Activated naive CD4-positive, alpha-beta T cell treated with anti-CD3 and anti-CD28 coated beads, Interleukin-2, amount 50 U/mL, for 72 hours (primary cell): Measurements from ENCODE around the gene NPAS3. TPM values are rescaled to one million over a fixed set of nuclear protein-coding genes. Genes with fewer than 3 reads are reported as not detected.

Source experiments
- ATAC-seq, 2 donors: fragments of 150-1000 bp; cut with Tn5 transposase; 2 replicates each; pipeline ENCODE4 v1.10.0; 2021; ENCODE audit warnings: mild to moderate bottlenecking in 2 of 2, moderate library complexity in 2 of 2
- DNase-seq, 2 donors: peaks; one replicate each; pipeline ENCODE4 v3.0.0; 2021 to 2022; ENCODE audit warnings: low spot score in 2 of 2
- H3K27ac Mint-ChIP-seq, 2 donors: one replicate each; pipeline ENCODE4 v1.8.0; 2022; ENCODE audit warnings: mild to moderate bottlenecking in 2 of 2, mixed read lengths in 2 of 2
- H3K36me3 Mint-ChIP-seq, 2 donors: one replicate each; pipeline ENCODE4 v1.8.0; 2022; ENCODE audit warnings: mixed read lengths in 2 of 2
- H3K9me3 Mint-ChIP-seq, 2 donors: one replicate each; pipeline ENCODE4 v1.8.0; 2022; ENCODE audit warnings: mixed read lengths in 2 of 2
- total RNA-seq, 2 donors: library from RNA; stranded (reverse); gene quantifications; one replicate each; pipeline ENCODE4 v1.2.3, GENCODE V29; 2022

Gene NPAS3
- total RNA-seq, 2 donors from 2014 or later, result not detected

- Mint-ChIP-seq H3K9me3 (peaks cover 12 to 14% of the 10 kb centered on the region in 2 donors), H3K36me3 (no peaks in the 10 kb centered on the region), H3K27ac (no peak overlapping the region)
- no peak for ATAC-seq
- no peak for DNase-seq
Measured at GRCh38 chr14:33717866-33718265, 779.2 kb downstream of the NPAS3 start.

GRCh38 chr14:33720284-33720787 is 781.7 kb downstream of the NPAS3 start:
- Mint-ChIP-seq H3K36me3 (no peaks in the 10 kb centered on the region), H3K27ac (no peak overlapping the region), H3K9me3 (peaks cover 6 to 14% of the 10 kb centered on the region in 2 donors)
- ATAC-seq (no peak), DNase-seq (no peak)

GRCh38 chr14:33726685-33727084 is 788.0 kb downstream of the NPAS3 start:
- ATAC-seq (no peak), DNase-seq (no peak)
- Mint-ChIP-seq H3K9me3 (peaks cover 0 to 5% of the 10 kb centered on the region in 2 donors), H3K36me3 (no peaks in the 10 kb centered on the region), H3K27ac (no peak overlapping the region)

GRCh38 chr14:33727606-33728005 is 788.9 kb downstream of the NPAS3 start:
- H3K9me3 Mint-ChIP-seq, result peaks cover 0 to 8% of the 10 kb centered on the region in 2 donors
- no peak overlapping the region for H3K27ac Mint-ChIP-seq

GRCh38 chr14:33728010-33728498 is 789.4 kb downstream of the NPAS3 start:
- DNase-seq (no peak), ATAC-seq (peak in 1 of 2 donors; percentile 65)
- Mint-ChIP-seq H3K36me3 (no peaks in the 10 kb centered on the region), H3K9me3 (peaks cover 0 to 8% of the 10 kb centered on the region in 2 donors), H3K27ac (no peak overlapping the region)

More at GRCh38 chr14:33727606-33728005, 788.9 kb downstream of the NPAS3 start:
- DNase-seq, result no peak
- no peaks in the 10 kb centered on the region for H3K36me3 Mint-ChIP-seq
- ATAC-seq, result no peak

GRCh38 chr14:33730156-33730555 is 791.5 kb downstream of the NPAS3 start:
- Mint-ChIP-seq H3K9me3 (peaks cover 0 to 13% of the 10 kb centered on the region in 2 donors), H3K36me3 (peaks cover 0 to 5% of the 10 kb centered on the region in 2 donors), H3K27ac (no peak overlapping the region)
- DNase-seq, result no peak
- ATAC-seq, result no peak

- H3K36me3 Mint-ChIP-seq, result peaks cover 0 to 5% of the 10 kb centered on the region in 2 donors
- no peak for ATAC-seq
- peaks cover 0 to 8% of the 10 kb centered on the region in 2 donors for H3K9me3 Mint-ChIP-seq
- DNase-seq, result no peak
- H3K27ac Mint-ChIP-seq, result no peak overlapping the region
Measured at GRCh38 chr14:33732175-33732574, 793.5 kb downstream of the NPAS3 start.

GRCh38 chr14:33733310-33733709 is 794.6 kb downstream of the NPAS3 start:
- Mint-ChIP-seq H3K27ac (no peak overlapping the region), H3K36me3 (peaks cover 0 to 5% of the 10 kb centered on the region in 2 donors), H3K9me3 (peaks cover 3 to 8% of the 10 kb centered on the region in 2 donors)
- ATAC-seq (no peak), DNase-seq (no peak)

GRCh38 chr14:33733721-33734120 is 795.0 kb downstream of the NPAS3 start:
- Mint-ChIP-seq H3K9me3 (peaks cover 3 to 8% of the 10 kb centered on the region in 2 donors), H3K36me3 (peaks cover 0 to 5% of the 10 kb centered on the region in 2 donors), H3K27ac (peak overlapping the region in 1 of 2 donors; percentile 90)
- DNase-seq, result no peak
- peak; percentile 66 to 81 for ATAC-seq

GRCh38 chr14:33734387-33734786 is 795.7 kb downstream of the NPAS3 start:
- H3K36me3 Mint-ChIP-seq, result peaks cover 0 to 5% of the 10 kb centered on the region in 2 donors
- DNase-seq (no peak), ATAC-seq (peak; percentile 65 to 80)
- peaks cover 3 to 8% of the 10 kb centered on the region in 2 donors for H3K9me3 Mint-ChIP-seq
- H3K27ac Mint-ChIP-seq, result peak overlapping the region in 1 of 2 donors; percentile 90

GRCh38 chr14:33736299-33736825 is 797.7 kb downstream of the NPAS3 start:
- H3K27ac Mint-ChIP-seq, result no peak overlapping the region

GRCh38 chr14:33736979-33737378 is 798.3 kb downstream of the NPAS3 start:
- H3K36me3 Mint-ChIP-seq, result peaks cover 0 to 5% of the 10 kb centered on the region in 2 donors

More at GRCh38 chr14:33736299-33736825, 797.7 kb downstream of the NPAS3 start:
- peaks cover 0 to 5% of the 10 kb centered on the region in 2 donors for H3K36me3 Mint-ChIP-seq
- DNase-seq, result no peak
- no peak for ATAC-seq
- peaks cover 3 to 8% of the 10 kb centered on the region in 2 donors for H3K9me3 Mint-ChIP-seq

GRCh38 chr14:33737446-33737845 is 798.8 kb downstream of the NPAS3 start:
- Mint-ChIP-seq H3K9me3 (peaks cover 3 to 5% of the 10 kb centered on the region in 2 donors), H3K27ac (no peak overlapping the region), H3K36me3 (peaks cover 0 to 5% of the 10 kb centered on the region in 2 donors)
- ATAC-seq (no peak), DNase-seq (no peak)

More at GRCh38 chr14:33736979-33737378, 798.3 kb downstream of the NPAS3 start:
- no peak for DNase-seq
- ATAC-seq, result no peak
- no peak overlapping the region for H3K27ac Mint-ChIP-seq
- H3K9me3 Mint-ChIP-seq, result peaks cover 3 to 8% of the 10 kb centered on the region in 2 donors

- H3K27ac Mint-ChIP-seq, result no peak overlapping the region
- peaks cover 0 to 5% of the 10 kb centered on the region in 2 donors for H3K36me3 Mint-ChIP-seq
- H3K9me3 Mint-ChIP-seq, result peaks cover 5 to 6% of the 10 kb centered on the region in 2 donors
- no peak for ATAC-seq
- no peak for DNase-seq
Measured at GRCh38 chr14:33738029-33738428, 799.4 kb downstream of the NPAS3 start.

- Mint-ChIP-seq H3K9me3 (peaks cover under 1 to 8% of the 10 kb centered on the region in 2 donors), H3K27ac (no peak overlapping the region), H3K36me3 (peaks cover 0 to 1% of the 10 kb centered on the region in 2 donors)
- no peak for DNase-seq
- ATAC-seq, result no peak
Measured at GRCh38 chr14:33738491-33738890, 799.8 kb downstream of the NPAS3 start.

GRCh38 chr14:33740531-33740930 is 801.9 kb downstream of the NPAS3 start:
- Mint-ChIP-seq H3K9me3 (peaks cover 6 to 8% of the 10 kb centered on the region in 2 donors), H3K36me3 (no peaks in the 10 kb centered on the region), H3K27ac (no peak overlapping the region)
- ATAC-seq, result peak in 1 of 2 donors; percentile 64
- DNase-seq, result no peak

GRCh38 chr14:33742166-33742565 is 803.5 kb downstream of the NPAS3 start:
- H3K27ac Mint-ChIP-seq, result peak overlapping the region in 1 of 2 donors; percentile 29
- DNase-seq (no peak), ATAC-seq (peak in 1 of 2 donors; percentile 73)
- H3K9me3 Mint-ChIP-seq, result peaks cover 6 to 8% of the 10 kb centered on the region in 2 donors
- H3K36me3 Mint-ChIP-seq, result no peaks in the 10 kb centered on the region

- H3K36me3 Mint-ChIP-seq, result no peaks in the 10 kb centered on the region
- no peak for DNase-seq
- ATAC-seq, result no peak
- H3K9me3 Mint-ChIP-seq, result peaks cover 9 to 11% of the 10 kb centered on the region in 2 donors
- no peak overlapping the region for H3K27ac Mint-ChIP-seq
Measured at GRCh38 chr14:33745163-33745562, 806.5 kb downstream of the NPAS3 start.
